ENCODE results near the gene SPHKAP. TPM values are rescaled to one million over a fixed set of nuclear protein-coding genes. Genes with fewer than 3 reads are reported as not detected.

Gene SPHKAP
- total RNA-seq, 2 donors from 2014 or later = 0.08 to 0.10 TPM

DNA sequence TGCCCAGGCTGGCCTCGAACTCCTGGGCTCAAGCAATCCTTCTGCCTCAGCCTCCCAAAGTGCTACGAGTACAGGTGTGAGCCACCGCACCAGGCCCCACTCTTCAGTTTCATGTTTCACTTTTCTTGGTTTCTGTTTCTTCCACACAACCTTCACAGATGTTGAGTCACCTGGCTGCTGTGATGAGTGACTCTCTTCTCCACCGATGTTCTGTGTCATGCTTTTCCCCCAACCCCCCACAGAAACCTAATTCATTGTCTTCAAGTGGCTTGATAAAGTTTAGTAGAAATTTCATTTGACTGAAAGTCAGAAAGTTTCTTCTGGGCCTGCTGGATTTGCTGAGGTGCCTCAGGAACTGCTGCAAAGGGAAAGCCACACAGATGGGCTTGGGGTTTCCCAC, 78.5 kb downstream of the SPHKAP start:
- H3K27ac ChIP-seq = no peak overlapping the region
- H3K9ac ChIP-seq (ENCODE audit: low read depth in 2 of 2, low read length in 2 of 2) = no peak overlapping the region
- no peaks in the 10 kb centered on the region for H3K9me3 ChIP-seq
- no peak overlapping the region for H3K4me3 ChIP-seq
- H3K27me3 ChIP-seq = no peaks in the 10 kb centered on the region
- TF ChIP-seq, protein P1, sequence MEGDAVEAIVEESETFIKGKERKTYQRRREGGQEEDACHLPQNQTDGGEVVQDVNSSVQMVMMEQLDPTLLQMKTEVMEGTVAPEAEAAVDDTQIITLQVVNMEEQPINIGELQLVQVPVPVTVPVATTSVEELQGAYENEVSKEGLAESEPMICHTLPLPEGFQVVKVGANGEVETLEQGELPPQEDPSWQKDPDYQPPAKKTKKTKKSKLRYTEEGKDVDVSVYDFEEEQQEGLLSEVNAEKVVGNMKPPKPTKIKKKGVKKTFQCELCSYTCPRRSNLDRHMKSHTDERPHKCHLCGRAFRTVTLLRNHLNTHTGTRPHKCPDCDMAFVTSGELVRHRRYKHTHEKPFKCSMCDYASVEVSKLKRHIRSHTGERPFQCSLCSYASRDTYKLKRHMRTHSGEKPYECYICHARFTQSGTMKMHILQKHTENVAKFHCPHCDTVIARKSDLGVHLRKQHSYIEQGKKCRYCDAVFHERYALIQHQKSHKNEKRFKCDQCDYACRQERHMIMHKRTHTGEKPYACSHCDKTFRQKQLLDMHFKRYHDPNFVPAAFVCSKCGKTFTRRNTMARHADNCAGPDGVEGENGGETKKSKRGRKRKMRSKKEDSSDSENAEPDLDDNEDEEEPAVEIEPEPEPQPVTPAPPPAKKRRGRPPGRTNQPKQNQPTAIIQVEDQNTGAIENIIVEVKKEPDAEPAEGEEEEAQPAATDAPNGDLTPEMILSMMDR (IDR thresholded peaks at IDR 0.05) = no peak
- intact Hi-C loops (cut with DNase I) = no loop called here
- H3K4me1 ChIP-seq = no peaks in the 10 kb centered on the region
- no peak for DNase-seq
- H3K36me3 ChIP-seq = no peaks in the 10 kb centered on the region

DNA sequence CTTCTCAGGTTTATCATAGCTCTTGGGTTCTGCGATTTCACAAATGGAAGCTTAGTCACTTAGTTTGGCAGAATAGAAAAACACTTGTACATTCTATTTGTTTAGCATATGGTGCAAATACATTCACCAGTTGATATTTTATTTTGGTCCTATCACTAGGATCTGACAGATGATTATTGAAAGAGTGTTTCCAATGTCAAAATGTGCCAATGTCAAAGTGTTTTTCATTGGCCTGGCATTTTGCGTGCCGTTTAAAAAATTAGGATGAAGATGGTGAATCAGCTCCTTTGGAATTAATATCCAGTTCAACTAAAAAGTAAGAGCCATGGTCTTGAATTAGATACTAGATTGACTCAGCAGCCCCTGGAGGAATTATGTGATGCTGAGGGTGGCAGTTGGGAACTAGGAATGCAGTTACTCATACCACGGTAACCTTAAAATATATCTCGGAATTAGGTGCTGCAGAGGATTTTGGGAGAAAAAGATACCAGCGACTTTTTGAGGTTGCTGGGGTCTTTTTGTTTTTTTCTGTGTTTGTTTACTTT, 87.0 kb downstream of the SPHKAP start:
- H3K9me3 ChIP-seq = no peaks in the 10 kb centered on the region
- intact Hi-C loops (cut with DNase I) = no loop called here
- no peak for DNase-seq

DNA sequence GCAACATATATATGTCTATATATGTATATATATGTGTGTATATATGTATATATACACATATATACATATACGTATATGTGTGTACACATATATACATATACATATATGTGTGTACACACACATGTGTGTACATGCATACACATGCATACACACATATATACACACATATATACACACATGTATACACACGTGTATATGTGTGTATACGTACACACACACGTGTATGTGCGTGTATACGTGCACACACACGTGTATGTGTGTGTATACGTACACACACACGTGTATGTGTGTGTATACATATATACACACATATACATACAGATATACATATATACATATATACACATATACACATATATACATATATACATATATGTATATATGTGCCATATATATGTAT, 89.4 kb downstream of the SPHKAP start:
- Histone ChIP-seq H3K27ac (no peak overlapping the region), H3K27me3 (no peaks in the 10 kb centered on the region), H3K36me3 (no peaks in the 10 kb centered on the region), H3K9ac (ENCODE audit: low read depth in 2 of 2, low read length in 2 of 2) (no peak overlapping the region), H3K4me1 (no peaks in the 10 kb centered on the region), H3K9me3 (no peaks in the 10 kb centered on the region), H3K4me3 (no peak overlapping the region)
- intact Hi-C loops (cut with DNase I) = no loop called here
- TF ChIP-seq, protein P1 (IDR thresholded peaks at IDR 0.05) = no peak
- no peak for DNase-seq

More for the DNA sequence above, 87.0 kb downstream of the SPHKAP start:
- TF ChIP-seq, protein P1 (IDR thresholded peaks at IDR 0.05) = no peak
- Histone ChIP-seq H3K27me3 (no peaks in the 10 kb centered on the region), H3K27ac (no peak overlapping the region), H3K9ac (ENCODE audit: low read depth in 2 of 2, low read length in 2 of 2) (no peak overlapping the region), H3K4me1 (no peaks in the 10 kb centered on the region), H3K4me3 (no peak overlapping the region), H3K36me3 (no peaks in the 10 kb centered on the region)

DNA sequence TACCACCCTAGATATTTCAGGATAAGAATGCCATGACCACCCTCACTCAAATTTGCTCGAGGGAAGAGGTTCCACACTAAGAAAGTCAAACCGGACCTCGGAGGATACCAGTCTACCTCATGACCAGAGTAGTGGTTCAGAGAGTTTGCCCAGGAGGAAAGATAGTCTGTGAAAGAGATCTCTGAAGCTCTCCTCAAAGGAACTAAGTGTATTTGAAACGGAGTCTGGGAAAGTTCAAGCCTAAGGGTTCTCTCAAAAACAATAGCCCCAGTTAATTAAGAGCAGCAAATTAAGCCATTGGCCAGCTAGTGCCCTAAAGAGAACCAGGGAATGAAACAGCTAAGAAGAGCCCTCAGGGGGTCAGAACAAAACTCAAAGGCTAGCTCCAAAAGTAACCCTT, 94.9 kb downstream of the SPHKAP start:
- TF ChIP-seq, protein P1 (IDR thresholded peaks at IDR 0.05) = no peak
- DNase-seq = no peak
- Histone ChIP-seq H3K27me3 (no peaks in the 10 kb centered on the region), H3K9me3 (no peaks in the 10 kb centered on the region), H3K36me3 (no peaks in the 10 kb centered on the region), H3K27ac (no peak overlapping the region), H3K4me3 (no peak overlapping the region), H3K9ac (ENCODE audit: low read depth in 2 of 2, low read length in 2 of 2) (no peak overlapping the region), H3K4me1 (no peaks in the 10 kb centered on the region)
- intact Hi-C loops (cut with DNase I) = no loop called here

DNA sequence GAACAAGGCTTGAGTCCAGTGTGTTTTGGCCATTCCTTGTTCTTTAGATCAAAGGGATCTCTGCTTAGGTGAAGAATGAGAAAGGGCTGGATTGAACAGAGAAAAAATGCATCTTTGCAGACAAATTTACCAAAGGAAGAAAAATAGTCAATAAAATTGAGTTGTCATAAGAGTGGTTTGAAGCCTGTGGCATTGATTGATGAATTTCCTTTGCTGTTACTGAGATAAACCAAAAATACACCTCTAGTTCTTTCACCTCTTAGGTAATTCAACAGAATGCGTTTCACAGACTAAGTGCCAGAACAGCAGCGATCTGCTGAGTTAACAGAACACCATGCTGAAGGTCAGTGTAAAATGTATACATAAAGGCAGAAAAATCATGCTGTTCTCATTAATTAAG, 96.8 kb downstream of the SPHKAP start:
- Histone ChIP-seq H3K36me3 (no peaks in the 10 kb centered on the region), H3K9me3 (no peaks in the 10 kb centered on the region), H3K4me1 (no peaks in the 10 kb centered on the region), H3K27me3 (no peaks in the 10 kb centered on the region), H3K4me3 (no peak overlapping the region), H3K27ac (no peak overlapping the region), H3K9ac (ENCODE audit: low read depth in 2 of 2, low read length in 2 of 2) (no peak overlapping the region)
- intact Hi-C loops (cut with DNase I) = no loop called here
- TF ChIP-seq, protein P1 (IDR thresholded peaks at IDR 0.05) = no peak
- no peak for DNase-seq

Measured in colonic mucosa (tissue), 4 donors.